Liver (tissue), 3 donors: ENCODE data around the gene IFNG.

Source experiments
- CTCF ChIP-seq: fragments of 150-350 bp; IDR thresholded peaks from 2 replicates; pipeline ENCODE4 v1.5.1; 2017; ENCODE audit warnings: improper control_type of control experiment, low read depth, low read length; ENCODE audit not compliant: missing input control
- RAD21 ChIP-seq, 2 donors: IDR thresholded peaks; 2 replicates each; pipeline ENCODE4 v1.6.1; 2016; ENCODE audit warnings: antibody characterized with exemption in 2 of 2, mild to moderate bottlenecking in 2 of 2
- REST ChIP-seq: IDR thresholded peaks from 2 replicates; pipeline ENCODE4 v1.6.1; 2016; ENCODE audit warnings: antibody characterized with exemption, mild to moderate bottlenecking
- ZBTB33 ChIP-seq: IDR thresholded peaks from 2 replicates; pipeline ENCODE4 v1.6.1; 2016; ENCODE audit warnings: antibody characterized with exemption
- donor health status: healthy.
- donor health status: healthy.

- TF ChIP-seq CTCF (no peak), REST (no peak), RAD21 (IDR thresholded peaks at IDR 0.05) (no peak), ZBTB33 (no peak)
Observed at GRCh38 chr12:68178184-68178583, 18.6 kb upstream of the IFNG start.
